Breast epithelium (tissue), 3 donors: ENCODE data around the gene ABCA8.

Experiments
- POLR2A ChIP-seq: fragments of 450-650 bp; IDR thresholded peaks from one replicate; pipeline ENCODE4 v1.6.1; 2016; ENCODE audit warnings: antibody characterized with exemption, mild to moderate bottlenecking, moderate library complexity
- TF ChIP-seq, protein P1 (sequence below), 3 donors: fragments of 450-650 bp; IDR thresholded peaks; one replicate each; pipeline ENCODE4 v1.5.1; 2016 to 2017; ENCODE audit warnings: antibody characterized with exemption in 3 of 3, mild to moderate bottlenecking in 3 of 3, moderate library complexity in 3 of 3

DNA sequence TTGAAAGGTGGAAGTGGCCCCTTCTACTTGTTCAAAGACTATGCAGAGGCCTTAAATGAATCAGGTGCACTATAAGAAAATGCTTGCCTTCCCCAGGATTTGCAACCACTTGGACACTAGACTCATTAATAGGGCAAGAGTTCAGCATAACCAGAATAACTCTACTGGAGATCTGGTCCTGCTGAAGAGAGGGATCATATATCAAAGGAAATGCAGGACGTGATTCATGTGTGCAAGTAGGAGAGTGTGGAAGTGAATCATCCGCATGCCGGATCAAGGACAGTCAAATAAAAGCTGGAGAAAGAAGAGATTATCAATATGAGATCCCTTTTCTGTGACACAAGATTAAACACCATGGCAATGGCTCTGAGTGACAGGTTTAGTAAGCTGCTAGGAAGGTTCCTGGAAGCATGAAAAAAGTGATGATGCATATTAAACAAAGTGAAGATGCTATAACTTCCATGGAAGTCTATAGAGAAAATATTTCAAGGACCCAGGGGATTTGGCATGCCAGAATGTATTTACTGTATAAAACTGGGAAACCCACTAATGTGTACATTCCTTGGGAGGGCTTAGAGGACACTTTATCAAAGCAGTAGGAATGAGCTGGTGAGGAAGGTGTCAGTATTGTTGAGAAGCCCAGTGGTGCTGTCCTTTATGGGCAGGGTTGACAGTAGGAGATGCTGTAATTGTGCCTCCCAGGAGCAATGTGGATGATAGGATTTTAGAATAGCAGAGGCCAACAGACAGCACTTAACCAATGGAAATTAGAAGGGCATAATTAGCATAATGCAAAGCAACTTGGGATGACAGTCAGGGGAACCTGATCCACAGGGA, 133.1 kb downstream of the ABCA8 start:
- TF ChIP-seq, protein P1, sequence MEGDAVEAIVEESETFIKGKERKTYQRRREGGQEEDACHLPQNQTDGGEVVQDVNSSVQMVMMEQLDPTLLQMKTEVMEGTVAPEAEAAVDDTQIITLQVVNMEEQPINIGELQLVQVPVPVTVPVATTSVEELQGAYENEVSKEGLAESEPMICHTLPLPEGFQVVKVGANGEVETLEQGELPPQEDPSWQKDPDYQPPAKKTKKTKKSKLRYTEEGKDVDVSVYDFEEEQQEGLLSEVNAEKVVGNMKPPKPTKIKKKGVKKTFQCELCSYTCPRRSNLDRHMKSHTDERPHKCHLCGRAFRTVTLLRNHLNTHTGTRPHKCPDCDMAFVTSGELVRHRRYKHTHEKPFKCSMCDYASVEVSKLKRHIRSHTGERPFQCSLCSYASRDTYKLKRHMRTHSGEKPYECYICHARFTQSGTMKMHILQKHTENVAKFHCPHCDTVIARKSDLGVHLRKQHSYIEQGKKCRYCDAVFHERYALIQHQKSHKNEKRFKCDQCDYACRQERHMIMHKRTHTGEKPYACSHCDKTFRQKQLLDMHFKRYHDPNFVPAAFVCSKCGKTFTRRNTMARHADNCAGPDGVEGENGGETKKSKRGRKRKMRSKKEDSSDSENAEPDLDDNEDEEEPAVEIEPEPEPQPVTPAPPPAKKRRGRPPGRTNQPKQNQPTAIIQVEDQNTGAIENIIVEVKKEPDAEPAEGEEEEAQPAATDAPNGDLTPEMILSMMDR (IDR thresholded peaks at IDR 0.05): no peak
- no peak for TF ChIP-seq POLR2A
